ENCODE measurements around the gene LGALS7B.
"Not testable (repeated sequence)": the region's sequence is repeated elsewhere in the genome, so short reads cannot be mapped to it uniquely, and the experiment has no call there.

Gene LGALS7B

DNA sequence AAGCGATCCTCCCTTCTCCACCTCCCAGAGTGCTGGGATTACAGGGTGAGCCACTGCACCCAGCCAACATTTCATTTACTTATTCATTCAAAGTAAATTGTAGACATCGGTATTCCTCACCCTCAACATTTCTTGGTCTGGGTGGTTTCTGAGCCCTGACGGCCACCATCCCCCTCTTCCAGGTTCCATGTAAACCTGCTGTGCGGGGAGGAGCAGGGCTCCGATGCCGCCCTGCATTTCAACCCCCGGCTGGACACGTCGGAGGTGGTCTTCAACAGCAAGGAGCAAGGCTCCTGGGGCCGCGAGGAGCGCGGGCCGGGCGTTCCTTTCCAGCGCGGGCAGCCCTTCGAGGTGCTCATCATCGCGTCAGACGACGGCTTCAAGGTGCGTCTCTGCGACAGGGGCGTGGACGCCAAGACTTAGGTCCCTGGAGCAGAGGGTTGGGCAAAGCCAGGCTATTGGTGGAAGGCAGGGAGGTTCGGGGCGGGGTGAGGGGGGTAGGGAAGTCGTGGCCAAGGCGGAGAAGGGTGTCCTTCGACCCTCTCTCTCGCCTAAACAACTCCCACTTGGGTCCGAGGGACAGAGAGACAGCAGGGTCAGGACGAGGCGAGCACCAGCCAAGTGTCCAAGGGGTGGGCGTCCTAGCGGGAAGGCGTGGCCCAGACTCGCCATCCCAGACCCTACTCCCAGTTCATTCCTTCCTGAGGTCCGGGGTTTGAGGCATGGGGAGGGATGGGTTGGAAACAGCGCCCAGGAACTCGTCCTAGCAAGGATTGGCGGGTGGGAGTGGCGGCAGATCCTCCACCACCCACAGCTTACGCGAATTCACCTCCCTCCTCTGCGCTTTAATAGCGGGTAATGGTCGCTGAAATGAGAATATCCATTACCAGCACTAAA lies 1.8 kb downstream of the LGALS7B start:
- H3K27me3 ChIP-seq (ENCODE audit: control insufficient read depth, insufficient read depth, low read length); H3K4me1 ChIP-seq (ENCODE audit: control insufficient read depth, low read depth, low read length); H3K36me3 ChIP-seq (ENCODE audit: control insufficient read depth, low read depth, low read length); H3K9me3 ChIP-seq (ENCODE audit: control insufficient read depth, low read depth, low read length); H3K27ac ChIP-seq (ENCODE audit: low read length); H3K9ac ChIP-seq (ENCODE audit: low read length); H3K4me3 ChIP-seq (ENCODE audit: low read length): not testable (repeated sequence)

GRCh38 chr19:38791451-38792064 lies 2.6 kb downstream of the LGALS7B start:
- not testable (repeated sequence) for H3K36me3 ChIP-seq (ENCODE audit: control insufficient read depth, low read depth, low read length); H3K27me3 ChIP-seq (ENCODE audit: control insufficient read depth, insufficient read depth, low read length); H3K4me3 ChIP-seq (ENCODE audit: low read length); H3K27ac ChIP-seq (ENCODE audit: low read length); H3K9me3 ChIP-seq (ENCODE audit: control insufficient read depth, low read depth, low read length); H3K4me1 ChIP-seq (ENCODE audit: control insufficient read depth, low read depth, low read length); H3K9ac ChIP-seq (ENCODE audit: low read length)

DNA sequence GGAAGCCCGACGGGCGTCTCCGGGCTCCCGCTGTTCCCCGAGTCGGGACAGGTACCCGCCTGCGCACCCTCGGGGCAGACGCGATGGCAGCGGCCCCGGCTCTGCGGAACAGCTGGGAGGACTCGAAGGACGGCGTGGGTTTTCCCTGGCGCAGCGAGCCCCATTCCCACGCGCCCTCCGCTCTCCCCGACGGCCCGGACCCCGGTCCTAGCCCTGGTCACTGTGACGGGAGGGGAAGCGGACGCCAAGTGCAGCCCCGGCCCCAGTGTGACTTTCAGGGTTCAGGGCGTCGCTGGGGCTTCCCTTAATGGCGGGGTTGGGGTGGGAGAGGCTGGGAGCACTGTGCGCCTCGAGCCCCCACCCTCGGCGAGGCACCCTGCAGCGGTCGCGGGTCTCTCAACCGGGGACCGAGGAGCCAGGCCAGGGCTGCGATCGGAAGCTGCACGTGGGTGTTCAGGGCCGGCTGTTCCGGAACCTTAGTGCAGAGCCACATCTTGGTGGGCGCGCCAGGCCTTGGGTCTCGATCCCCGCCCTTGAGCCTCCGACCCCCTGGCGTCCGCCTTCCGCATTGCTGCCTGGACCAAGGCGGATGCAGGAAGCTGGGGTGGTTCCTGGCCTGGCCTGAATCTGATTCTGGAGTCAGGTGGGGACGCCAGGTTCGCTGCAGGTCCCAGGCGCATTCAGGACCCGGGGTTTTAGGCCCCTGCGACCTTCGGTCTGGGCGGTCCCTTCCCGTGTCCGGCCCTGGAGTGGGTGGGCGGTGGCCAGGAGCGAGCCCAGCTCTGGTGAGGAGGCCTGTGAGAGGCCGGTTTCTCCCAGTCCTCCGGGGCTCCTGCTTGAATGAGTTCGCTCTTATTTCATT lies 3.5 kb downstream of the LGALS7B start:
- Histone ChIP-seq H3K9ac (ENCODE audit: low read length) (no peak overlapping the region), H3K4me3 (ENCODE audit: low read length) (no peak overlapping the region), H3K27ac (ENCODE audit: low read length) (no peak overlapping the region), H3K36me3 (ENCODE audit: control insufficient read depth, low read depth, low read length) (no peaks in the 10 kb centered on the region), H3K9me3 (ENCODE audit: control insufficient read depth, low read depth, low read length) (no peaks in the 10 kb centered on the region), H3K27me3 (ENCODE audit: control insufficient read depth, insufficient read depth, low read length) (no peaks in the 10 kb centered on the region), H3K4me1 (ENCODE audit: control insufficient read depth, low read depth, low read length) (no peaks in the 10 kb centered on the region)

DNA sequence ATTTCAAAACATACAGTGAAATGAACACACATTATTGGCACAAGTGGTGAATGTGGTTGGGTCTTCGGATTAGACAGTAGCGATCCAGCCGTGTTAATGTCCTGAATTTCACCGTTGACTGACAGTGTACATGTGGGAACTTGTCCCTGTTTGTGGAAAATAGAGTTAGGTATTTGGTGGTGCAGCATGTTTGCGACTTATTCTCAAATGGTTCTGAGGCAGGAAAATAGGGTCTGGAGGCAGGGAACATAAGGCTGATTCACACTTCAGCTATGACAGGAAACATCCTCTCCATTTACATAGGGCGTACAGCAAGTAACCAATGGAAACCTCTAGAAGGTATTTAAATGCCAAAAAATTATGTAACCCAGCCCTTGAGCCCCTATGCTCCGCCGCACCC lies 4.2 kb downstream of the LGALS7B start:
- Histone ChIP-seq H3K4me1 (ENCODE audit: control insufficient read depth, low read depth, low read length) (no peaks in the 10 kb centered on the region), H3K27ac (ENCODE audit: low read length) (no peak overlapping the region), H3K9me3 (ENCODE audit: control insufficient read depth, low read depth, low read length) (no peaks in the 10 kb centered on the region), H3K4me3 (ENCODE audit: low read length) (no peak overlapping the region), H3K36me3 (ENCODE audit: control insufficient read depth, low read depth, low read length) (no peaks in the 10 kb centered on the region), H3K27me3 (ENCODE audit: control insufficient read depth, insufficient read depth, low read length) (no peaks in the 10 kb centered on the region), H3K9ac (ENCODE audit: low read length) (no peak overlapping the region)

- H3K4me1 ChIP-seq (ENCODE audit: control insufficient read depth, low read depth, low read length), result no peaks in the 10 kb centered on the region
- H3K27me3 ChIP-seq (ENCODE audit: control insufficient read depth, insufficient read depth, low read length), result no peaks in the 10 kb centered on the region
- no peaks in the 10 kb centered on the region for H3K36me3 ChIP-seq (ENCODE audit: control insufficient read depth, low read depth, low read length)
- no peak overlapping the region for H3K4me3 ChIP-seq (ENCODE audit: low read length)
- H3K9me3 ChIP-seq (ENCODE audit: control insufficient read depth, low read depth, low read length), result no peaks in the 10 kb centered on the region
- no peak overlapping the region for H3K27ac ChIP-seq (ENCODE audit: low read length)
- no peak overlapping the region for H3K9ac ChIP-seq (ENCODE audit: low read length)
These were observed 4.7 kb downstream of the LGALS7B start for GRCh38 chr19:38793671-38794070.

GRCh38 chr19:38795549-38795948 lies 6.5 kb downstream of the LGALS7B start:
- H3K36me3 ChIP-seq (ENCODE audit: control insufficient read depth, low read depth, low read length), result no peaks in the 10 kb centered on the region
- H3K9ac ChIP-seq (ENCODE audit: low read length), result no peak overlapping the region
- no peaks in the 10 kb centered on the region for H3K4me1 ChIP-seq (ENCODE audit: control insufficient read depth, low read depth, low read length)
- H3K27ac ChIP-seq (ENCODE audit: low read length), result no peak overlapping the region
- H3K4me3 ChIP-seq (ENCODE audit: low read length), result no peak overlapping the region
- H3K27me3 ChIP-seq (ENCODE audit: control insufficient read depth, insufficient read depth, low read length), result no peaks in the 10 kb centered on the region
- no peaks in the 10 kb centered on the region for H3K9me3 ChIP-seq (ENCODE audit: control insufficient read depth, low read depth, low read length)

DNA sequence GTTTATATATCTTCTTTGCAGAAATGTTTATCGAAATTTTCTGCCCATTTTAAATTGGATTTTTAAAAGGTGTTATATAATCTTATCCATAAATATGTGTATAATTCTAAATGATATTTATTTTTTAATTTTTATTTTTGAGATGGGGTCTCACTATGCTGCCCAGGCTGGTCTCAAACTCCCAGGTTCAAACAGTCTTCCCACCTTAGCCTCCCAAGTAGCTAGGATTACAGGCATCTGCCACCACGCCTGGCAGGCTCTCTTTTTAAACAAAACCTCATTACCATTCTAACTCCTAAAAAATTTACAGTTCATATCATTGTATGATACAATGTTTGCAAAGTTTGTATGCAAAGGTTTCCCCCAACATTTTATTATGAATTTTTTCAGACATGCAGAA lies 7.2 kb downstream of the LGALS7B start:
- H3K4me3 ChIP-seq (ENCODE audit: low read length), result no peak overlapping the region
- H3K27me3 ChIP-seq (ENCODE audit: control insufficient read depth, insufficient read depth, low read length), result no peaks in the 10 kb centered on the region
- H3K9me3 ChIP-seq (ENCODE audit: control insufficient read depth, low read depth, low read length), result no peaks in the 10 kb centered on the region
- no peak overlapping the region for H3K27ac ChIP-seq (ENCODE audit: low read length)
- H3K36me3 ChIP-seq (ENCODE audit: control insufficient read depth, low read depth, low read length), result no peaks in the 10 kb centered on the region
- no peaks in the 10 kb centered on the region for H3K4me1 ChIP-seq (ENCODE audit: control insufficient read depth, low read depth, low read length)
- H3K9ac ChIP-seq (ENCODE audit: low read length), result no peak overlapping the region

GRCh38 chr19:38797781-38798180 lies 8.8 kb downstream of the LGALS7B start:
- H3K9ac ChIP-seq (ENCODE audit: low read length); H3K9me3 ChIP-seq (ENCODE audit: control insufficient read depth, low read depth, low read length); H3K27me3 ChIP-seq (ENCODE audit: control insufficient read depth, insufficient read depth, low read length); H3K4me1 ChIP-seq (ENCODE audit: control insufficient read depth, low read depth, low read length); H3K27ac ChIP-seq (ENCODE audit: low read length); H3K36me3 ChIP-seq (ENCODE audit: control insufficient read depth, low read depth, low read length); H3K4me3 ChIP-seq (ENCODE audit: low read length): not testable (repeated sequence)

GRCh38 chr19:38799104-38799503 lies 10.1 kb downstream of the LGALS7B start:
- Histone ChIP-seq H3K27me3 (ENCODE audit: control insufficient read depth, insufficient read depth, low read length) (no peaks in the 10 kb centered on the region), H3K9me3 (ENCODE audit: control insufficient read depth, low read depth, low read length) (no peaks in the 10 kb centered on the region), H3K4me3 (ENCODE audit: low read length) (no peak overlapping the region), H3K27ac (ENCODE audit: low read length) (no peak overlapping the region), H3K36me3 (ENCODE audit: control insufficient read depth, low read depth, low read length) (no peaks in the 10 kb centered on the region), H3K9ac (ENCODE audit: low read length) (no peak overlapping the region), H3K4me1 (ENCODE audit: control insufficient read depth, low read depth, low read length) (no peaks in the 10 kb centered on the region)

DNA sequence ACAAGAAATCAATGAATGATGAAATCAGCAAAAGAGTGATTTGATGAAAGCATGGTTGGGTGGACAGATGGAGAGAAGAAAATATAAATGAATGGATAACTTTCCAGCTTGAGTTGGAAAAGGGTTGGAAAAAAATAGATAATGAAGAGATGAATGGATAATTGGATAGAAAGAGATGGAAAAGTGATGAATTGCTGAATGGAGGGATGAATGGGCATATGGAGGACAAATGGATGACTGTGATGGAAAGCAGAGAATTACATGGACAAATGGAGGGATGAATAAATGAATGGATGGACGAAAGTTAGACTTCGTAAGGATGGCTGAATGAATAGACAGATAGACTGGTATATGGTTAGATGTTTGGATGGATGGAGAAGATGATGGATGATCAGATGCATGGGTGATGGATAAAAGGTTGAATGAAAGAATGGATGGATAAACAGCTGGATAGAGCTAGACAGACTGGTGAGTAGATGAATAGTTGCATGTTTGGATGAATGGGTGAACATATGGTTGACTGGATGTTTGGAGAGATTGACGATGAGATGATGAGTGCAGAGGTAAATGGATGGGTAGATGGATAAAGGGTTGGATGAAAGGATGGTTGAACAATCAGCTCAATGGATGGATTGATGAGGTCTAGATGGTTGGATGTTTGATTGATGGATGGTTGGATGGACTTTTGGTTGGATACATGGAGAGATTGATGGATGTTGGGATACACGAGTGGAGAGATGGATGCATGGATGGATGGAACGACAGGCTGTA lies 11.8 kb downstream of the LGALS7B start:
- H3K27me3 ChIP-seq (ENCODE audit: control insufficient read depth, insufficient read depth, low read length), result no peaks in the 10 kb centered on the region
- H3K9ac ChIP-seq (ENCODE audit: low read length), result no peak overlapping the region
- no peaks in the 10 kb centered on the region for H3K9me3 ChIP-seq (ENCODE audit: control insufficient read depth, low read depth, low read length)
- H3K4me1 ChIP-seq (ENCODE audit: control insufficient read depth, low read depth, low read length), result no peaks in the 10 kb centered on the region
- H3K4me3 ChIP-seq (ENCODE audit: low read length), result no peak overlapping the region
- no peak overlapping the region for H3K27ac ChIP-seq (ENCODE audit: low read length)
- no peaks in the 10 kb centered on the region for H3K36me3 ChIP-seq (ENCODE audit: control insufficient read depth, low read depth, low read length)

Measured in iPS-18a (cell line).